Right lobe of liver (tissue), 4 donors: ENCODE data around the gene PLXNB2.

ENCODE experiments used
- POLR2A ChIP-seq: fragments of 450-650 bp; IDR thresholded peaks from one replicate; pipeline ENCODE4 v1.6.1; 2017; ENCODE audit warnings: antibody characterized with exemption, mild to moderate bottlenecking
- TF ChIP-seq, protein P1 (sequence below), 4 donors: fragments of 200-600 bp in 3 of 4; fragments of 450-650 bp in 1 of 4; IDR thresholded peaks; one replicate each; pipeline versions ENCODE4 v1.5.1 to v1.8.0; 2016 to 2022; ENCODE audit warnings: antibody characterized with exemption in 4 of 4, mild to moderate bottlenecking in 2 of 4
- donor health status: DM: no; HTN: no; CAD: no.
- donor health status: DM: no; HTN: no; CAD: no.
- donor health status: DM: no; HTN: yes; CAD: no.

DNA sequence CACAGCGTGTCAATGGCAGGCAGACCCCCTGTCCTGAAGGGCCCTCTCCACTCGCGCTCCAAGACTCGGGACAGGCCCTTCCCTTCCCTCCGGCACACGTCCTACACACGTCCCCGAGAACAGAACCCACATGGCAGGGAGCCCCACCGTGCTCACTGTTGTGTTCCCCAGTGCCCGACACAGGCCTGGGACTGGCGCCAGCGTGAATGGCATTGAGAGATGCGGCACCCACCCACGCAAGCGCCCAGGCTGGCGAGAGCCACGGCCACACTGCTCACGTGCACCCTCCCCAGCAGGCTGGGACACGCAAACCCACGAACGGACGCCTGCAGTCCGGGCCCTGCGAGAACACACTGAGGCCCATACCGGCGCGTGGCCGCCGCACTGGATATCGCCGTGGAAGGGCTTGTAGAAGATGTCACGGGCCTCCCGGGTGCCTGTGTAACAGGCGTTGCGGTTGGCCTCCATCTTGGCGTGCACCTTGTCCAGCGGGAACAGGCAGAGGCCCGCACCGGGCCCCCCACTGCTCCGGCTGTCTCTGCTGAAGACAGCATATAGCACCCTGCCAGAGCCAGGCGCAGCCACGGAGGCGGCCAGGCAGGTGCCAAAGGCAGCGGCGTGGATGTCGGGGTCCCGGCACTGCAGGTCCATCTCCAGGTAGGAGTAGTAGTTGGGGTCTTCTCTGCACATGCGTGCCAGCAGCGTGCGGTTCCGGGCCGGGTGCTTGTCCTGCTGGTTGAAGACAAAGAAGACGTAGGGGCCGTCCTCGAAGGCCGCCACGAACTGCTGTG is 18.1 kb downstream of the PLXNB2 start:
- no peak for TF ChIP-seq POLR2A
- TF ChIP-seq, protein P1, sequence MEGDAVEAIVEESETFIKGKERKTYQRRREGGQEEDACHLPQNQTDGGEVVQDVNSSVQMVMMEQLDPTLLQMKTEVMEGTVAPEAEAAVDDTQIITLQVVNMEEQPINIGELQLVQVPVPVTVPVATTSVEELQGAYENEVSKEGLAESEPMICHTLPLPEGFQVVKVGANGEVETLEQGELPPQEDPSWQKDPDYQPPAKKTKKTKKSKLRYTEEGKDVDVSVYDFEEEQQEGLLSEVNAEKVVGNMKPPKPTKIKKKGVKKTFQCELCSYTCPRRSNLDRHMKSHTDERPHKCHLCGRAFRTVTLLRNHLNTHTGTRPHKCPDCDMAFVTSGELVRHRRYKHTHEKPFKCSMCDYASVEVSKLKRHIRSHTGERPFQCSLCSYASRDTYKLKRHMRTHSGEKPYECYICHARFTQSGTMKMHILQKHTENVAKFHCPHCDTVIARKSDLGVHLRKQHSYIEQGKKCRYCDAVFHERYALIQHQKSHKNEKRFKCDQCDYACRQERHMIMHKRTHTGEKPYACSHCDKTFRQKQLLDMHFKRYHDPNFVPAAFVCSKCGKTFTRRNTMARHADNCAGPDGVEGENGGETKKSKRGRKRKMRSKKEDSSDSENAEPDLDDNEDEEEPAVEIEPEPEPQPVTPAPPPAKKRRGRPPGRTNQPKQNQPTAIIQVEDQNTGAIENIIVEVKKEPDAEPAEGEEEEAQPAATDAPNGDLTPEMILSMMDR (IDR thresholded peaks at IDR 0.05): no peak
